Glomerular endothelial cell (primary cell): ENCODE results near the gene ADGRD2. TPM values are rescaled to one million over a fixed set of nuclear protein-coding genes. Genes with fewer than 3 reads are reported as not detected.

ENCODE experiments used
- DNase-seq: peaks from one replicate; pipeline ENCODE4 v3.0.0-alpha.2; 2011; ENCODE audit warnings: low read depth, low spot score; ENCODE audit errors: extremely low read depth
- total RNA-seq: library from RNA; depleted of rRNA; stranded (reverse); fragments of >200 nt; gene quantifications from 2 replicates; pipeline ENCODE4 v1.2.3, GENCODE V29; 2015

ADGRD2 gene
- total RNA-seq, 1 donor from 2014 or later: not detected

GRCh38 chr9:124437086-124437485, 13.2 kb upstream of the ADGRD2 start:
- DNase-seq: no peak

- DNase-seq: no peak
Observed at GRCh38 chr9:124438091-124438490, 12.2 kb upstream of the ADGRD2 start.

GRCh38 chr9:124439086-124439485, 11.2 kb upstream of the ADGRD2 start:
- DNase-seq: no peak

GRCh38 chr9:124439686-124440243, 10.5 kb upstream of the ADGRD2 start:
- no peak for DNase-seq

- no peak for DNase-seq
Observed at GRCh38 chr9:124440786-124441185, 9.5 kb upstream of the ADGRD2 start.

GRCh38 chr9:124441291-124441690, 9.0 kb upstream of the ADGRD2 start:
- no peak for DNase-seq

GRCh38 chr9:124442379-124442778, 7.9 kb upstream of the ADGRD2 start:
- no peak for DNase-seq

GRCh38 chr9:124442826-124443225, 7.4 kb upstream of the ADGRD2 start:
- no peak for DNase-seq

- DNase-seq: no peak
Observed at GRCh38 chr9:124443625-124444024, 6.6 kb upstream of the ADGRD2 start.

- no peak for DNase-seq
Observed at GRCh38 chr9:124444166-124444565, 6.1 kb upstream of the ADGRD2 start.

- no peak for DNase-seq
Observed at GRCh38 chr9:124447297-124447661, 3.0 kb upstream of the ADGRD2 start.

GRCh38 chr9:124448019-124448418, 2.2 kb upstream of the ADGRD2 start:
- no peak for DNase-seq

- DNase-seq: no peak
Observed at GRCh38 chr9:124449381-124450151, 685 bp upstream of the ADGRD2 start.

- no peak for DNase-seq
Observed at GRCh38 chr9:124450931-124451661, 845 bp downstream of the ADGRD2 start.

GRCh38 chr9:124452326-124452725, 2.1 kb downstream of the ADGRD2 start:
- DNase-seq: no peak

- no peak for DNase-seq
Observed at GRCh38 chr9:124452841-124453585, 2.8 kb downstream of the ADGRD2 start.

- no peak for DNase-seq
Observed at GRCh38 chr9:124453586-124454191, 3.4 kb downstream of the ADGRD2 start.

- no peak for DNase-seq
Observed at GRCh38 chr9:124454296-124454695, 4.0 kb downstream of the ADGRD2 start.

GRCh38 chr9:124454791-124455443, 4.7 kb downstream of the ADGRD2 start:
- no peak for DNase-seq

- DNase-seq: no peak
Observed at GRCh38 chr9:124455820-124456219, 5.6 kb downstream of the ADGRD2 start.
